Breast epithelium (tissue), 4 donors: Measurements from ENCODE around the gene GREB1L. TPM values are rescaled to one million over a fixed set of nuclear protein-coding genes. Genes with fewer than 3 reads are reported as not detected.
"Not testable (repeated sequence)": the region's sequence is repeated elsewhere in the genome, so short reads cannot be mapped to it uniquely, and the experiment has no call there.

ENCODE experiments used
- DNase-seq, 2 donors: peaks; one replicate each; pipeline ENCODE4 v3.0.0-alpha.2; 2019; ENCODE audit warnings: low spot score in 2 of 2
- H3K27ac ChIP-seq, 2 donors: fragments of 200-600 bp; sonication (generic) in 1 of 2; one replicate each; pipeline ENCODE4 v1.5.1; 2016 to 2019; ENCODE audit warnings: mild to moderate bottlenecking in 1 of 2
- H3K27me3 ChIP-seq, 2 donors: fragments of 200-600 bp; sonication (generic) in 1 of 2; one replicate each; pipeline versions ENCODE4 v1.5.1 to v1.6.0; 2017 to 2019; ENCODE audit warnings: control low read depth in 1 of 2, mild to moderate bottlenecking in 1 of 2
- H3K36me3 ChIP-seq: fragments of 200-600 bp; one replicate; pipeline ENCODE4 v1.5.1; 2019
- H3K4me1 ChIP-seq, 2 donors: fragments of 200-600 bp; sonication (generic); one replicate each; pipeline ENCODE4 v1.5.1; 2016 to 2019; ENCODE audit warnings: control low read depth in 1 of 2
- H3K4me3 ChIP-seq, 3 donors: fragments of 200-600 bp; sonication (generic); 1 replicate in 2 of 3; 2 replicates in 1 of 3; pipeline ENCODE4 v1.5.1; 2016 to 2019; ENCODE audit warnings: mild to moderate bottlenecking in 3 of 3, moderate library complexity in 2 of 3
- H3K9me3 ChIP-seq, 2 donors: fragments of 200-600 bp; sonication (generic) in 1 of 2; one replicate each; pipeline ENCODE4 v1.5.1; 2016 to 2019; ENCODE audit warnings: control low read depth in 1 of 2
- POLR2A ChIP-seq: fragments of 450-650 bp; IDR thresholded peaks from one replicate; pipeline ENCODE4 v1.6.1; 2016; ENCODE audit warnings: antibody characterized with exemption, mild to moderate bottlenecking, moderate library complexity
- POLR2AphosphoS5 ChIP-seq, 3 donors: sonication (generic); formaldehyde crosslinking; IDR thresholded peaks; one replicate each; pipeline ENCODE4 v1.6.1; 2017; ENCODE audit warnings: antibody characterized with exemption in 3 of 3
- intact Hi-C: fragments of 100-400 bp; cut with DNase I; formaldehyde crosslinking; loops from one replicate; pipeline ENCODE4 v1.15.1; 2023; ENCODE audit warnings: low total_unique reads
- total RNA-seq, 3 donors: library from RNA; depleted of rRNA; stranded (reverse); fragments of >200 nt; gene quantifications; one replicate each; pipeline ENCODE4 v1.1.0, GENCODE V29; 2016
- TF ChIP-seq, protein P1 (sequence below), 3 donors: fragments of 450-650 bp; IDR thresholded peaks; one replicate each; pipeline ENCODE4 v1.5.1; 2016 to 2017; ENCODE audit warnings: antibody characterized with exemption in 3 of 3, mild to moderate bottlenecking in 3 of 3, moderate library complexity in 3 of 3

GREB1L gene
- total RNA-seq, 3 donors from 2014 or later: 6.6 to 75.7 (median 8.9) TPM

- Histone ChIP-seq H3K27ac (no peak overlapping the region), H3K27me3 (no peaks in the 10 kb centered on the region), H3K9me3 (no peaks in the 10 kb centered on the region), H3K4me3 (no peak overlapping the region), H3K4me1 (no peaks in the 10 kb centered on the region), H3K36me3 (no peaks in the 10 kb centered on the region)
- intact Hi-C loops: no loop called here
- DNase-seq: no peak
- TF ChIP-seq POLR2AphosphoS5 (IDR thresholded peaks at IDR 0.05): no peak
Measured at GRCh38 chr18:21269349-21269748, 27.3 kb downstream of the GREB1L start.

DNA sequence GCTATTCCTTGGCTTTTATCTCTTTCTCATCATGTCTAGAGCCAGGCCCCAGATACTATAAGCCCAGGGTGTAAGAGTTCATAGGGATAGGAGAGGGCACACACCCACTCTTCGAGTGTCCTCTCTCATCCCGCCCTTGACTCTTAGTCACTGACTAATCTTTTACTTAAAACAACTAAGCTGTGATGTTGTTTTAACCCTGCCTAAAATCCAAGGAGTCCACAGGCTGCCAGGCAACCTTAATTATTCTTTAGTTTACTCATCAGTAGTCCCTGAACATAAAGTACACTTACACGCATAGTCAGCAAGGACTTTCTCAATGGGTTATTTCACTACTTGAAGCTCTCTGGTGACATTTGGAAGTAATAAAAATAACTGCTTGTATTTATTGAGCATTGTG is 28.4 kb downstream of the GREB1L start:
- H3K4me3 ChIP-seq: no peak overlapping the region
- TF ChIP-seq POLR2AphosphoS5 (IDR thresholded peaks at IDR 0.05) (no peak), POLR2A (no peak)
- TF ChIP-seq, protein P1, sequence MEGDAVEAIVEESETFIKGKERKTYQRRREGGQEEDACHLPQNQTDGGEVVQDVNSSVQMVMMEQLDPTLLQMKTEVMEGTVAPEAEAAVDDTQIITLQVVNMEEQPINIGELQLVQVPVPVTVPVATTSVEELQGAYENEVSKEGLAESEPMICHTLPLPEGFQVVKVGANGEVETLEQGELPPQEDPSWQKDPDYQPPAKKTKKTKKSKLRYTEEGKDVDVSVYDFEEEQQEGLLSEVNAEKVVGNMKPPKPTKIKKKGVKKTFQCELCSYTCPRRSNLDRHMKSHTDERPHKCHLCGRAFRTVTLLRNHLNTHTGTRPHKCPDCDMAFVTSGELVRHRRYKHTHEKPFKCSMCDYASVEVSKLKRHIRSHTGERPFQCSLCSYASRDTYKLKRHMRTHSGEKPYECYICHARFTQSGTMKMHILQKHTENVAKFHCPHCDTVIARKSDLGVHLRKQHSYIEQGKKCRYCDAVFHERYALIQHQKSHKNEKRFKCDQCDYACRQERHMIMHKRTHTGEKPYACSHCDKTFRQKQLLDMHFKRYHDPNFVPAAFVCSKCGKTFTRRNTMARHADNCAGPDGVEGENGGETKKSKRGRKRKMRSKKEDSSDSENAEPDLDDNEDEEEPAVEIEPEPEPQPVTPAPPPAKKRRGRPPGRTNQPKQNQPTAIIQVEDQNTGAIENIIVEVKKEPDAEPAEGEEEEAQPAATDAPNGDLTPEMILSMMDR (IDR thresholded peaks at IDR 0.05): no peak
- no peak overlapping the region for H3K27ac ChIP-seq
- H3K9me3 ChIP-seq: no peaks in the 10 kb centered on the region
- no peaks in the 10 kb centered on the region for H3K36me3 ChIP-seq
- no peaks in the 10 kb centered on the region for H3K27me3 ChIP-seq
- DNase-seq: no peak
- no peaks in the 10 kb centered on the region for H3K4me1 ChIP-seq
- intact Hi-C loops: no loop called here

DNA sequence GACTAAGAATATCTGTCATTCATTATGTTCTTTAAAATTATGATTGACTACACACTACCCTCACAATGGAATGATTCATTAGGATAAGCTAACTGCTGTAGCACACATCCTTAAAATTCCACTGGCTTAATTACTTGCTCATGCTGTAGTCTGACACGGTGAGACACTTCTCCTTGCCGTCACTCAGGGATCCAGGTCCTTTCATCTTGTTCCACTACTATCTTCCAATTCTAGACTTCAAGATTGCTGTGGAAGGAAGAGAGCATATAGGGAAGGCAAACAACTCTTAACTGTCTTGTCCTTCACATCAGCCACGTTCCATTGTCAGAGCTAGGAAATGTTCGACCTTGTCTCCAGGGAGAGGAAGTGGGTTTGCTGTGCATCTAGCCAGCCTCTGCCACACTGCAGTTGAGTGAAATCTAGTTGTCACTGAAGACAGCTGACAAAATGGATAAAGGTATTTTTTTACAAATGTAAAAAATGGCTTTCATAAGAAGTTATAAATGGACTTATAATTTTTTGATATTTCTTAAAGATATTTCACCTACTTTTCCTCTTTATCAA is 30.1 kb downstream of the GREB1L start:
- Histone ChIP-seq H3K9me3 (no peaks in the 10 kb centered on the region), H3K36me3 (no peaks in the 10 kb centered on the region), H3K4me1 (no peaks in the 10 kb centered on the region), H3K27me3 (no peaks in the 10 kb centered on the region), H3K4me3 (no peak overlapping the region), H3K27ac (no peak overlapping the region)
- no peak for DNase-seq
- TF ChIP-seq, protein P1 (IDR thresholded peaks at IDR 0.05): no peak
- TF ChIP-seq POLR2A: no peak
- no peak for TF ChIP-seq POLR2AphosphoS5 (IDR thresholded peaks at IDR 0.05)
- intact Hi-C loops: no loop called here

- Histone ChIP-seq H3K27ac (no peak overlapping the region), H3K4me1 (no peaks in the 10 kb centered on the region), H3K27me3 (no peaks in the 10 kb centered on the region), H3K36me3 (no peaks in the 10 kb centered on the region), H3K4me3 (no peak overlapping the region), H3K9me3 (no peaks in the 10 kb centered on the region)
- no peak for DNase-seq
- TF ChIP-seq POLR2AphosphoS5 (IDR thresholded peaks at IDR 0.05) (no peak), POLR2A (no peak)
- TF ChIP-seq, protein P1 (IDR thresholded peaks at IDR 0.05): no peak
- intact Hi-C loops: no loop called here
Measured at GRCh38 chr18:21273568-21273967, 31.5 kb downstream of the GREB1L start.

- Histone ChIP-seq H3K9me3 (no peaks in the 10 kb centered on the region), H3K27ac (no peak overlapping the region), H3K36me3 (no peaks in the 10 kb centered on the region), H3K4me3 (no peak overlapping the region), H3K4me1 (no peaks in the 10 kb centered on the region), H3K27me3 (no peaks in the 10 kb centered on the region)
- intact Hi-C loops: no loop called here
- no peak for DNase-seq
- TF ChIP-seq POLR2A: no peak
- TF ChIP-seq, protein P1 (IDR thresholded peaks at IDR 0.05): no peak
- TF ChIP-seq POLR2AphosphoS5 (IDR thresholded peaks at IDR 0.05): no peak
Measured at GRCh38 chr18:21275645-21276044, 33.6 kb downstream of the GREB1L start.

- TF ChIP-seq POLR2A: no peak
- TF ChIP-seq, protein P1 (IDR thresholded peaks at IDR 0.05): no peak
- no peak for TF ChIP-seq POLR2AphosphoS5 (IDR thresholded peaks at IDR 0.05)
- Histone ChIP-seq H3K36me3 (no peaks in the 10 kb centered on the region), H3K27me3 (no peaks in the 10 kb centered on the region), H3K4me1 (no peaks in the 10 kb centered on the region), H3K4me3 (no peak overlapping the region), H3K9me3 (no peaks in the 10 kb centered on the region), H3K27ac (no peak overlapping the region)
- DNase-seq: no peak
- intact Hi-C loops: no loop called here
Measured at GRCh38 chr18:21277578-21277977, 35.5 kb downstream of the GREB1L start.

DNA sequence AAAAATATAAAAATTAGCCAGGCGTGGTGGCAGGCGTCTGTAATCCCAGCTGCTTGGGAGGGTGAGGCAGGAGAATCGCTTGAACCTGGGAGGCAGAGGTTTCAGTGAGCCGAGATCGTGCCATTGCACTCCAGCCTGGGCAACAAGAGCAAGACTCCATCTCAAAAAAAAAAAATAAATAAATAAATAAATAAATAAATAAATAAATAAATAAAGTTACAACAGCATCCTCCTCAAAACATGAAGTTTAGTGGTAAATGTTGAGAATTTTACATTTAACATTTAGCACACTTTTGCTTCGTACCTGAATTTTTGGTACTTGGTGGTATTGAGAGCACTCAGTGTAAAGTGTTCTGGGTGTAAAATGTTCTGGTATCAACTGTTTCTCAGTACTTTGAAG is 36.2 kb downstream of the GREB1L start:
- H3K36me3 ChIP-seq, DNase-seq, H3K4me3 ChIP-seq, H3K27ac ChIP-seq, H3K4me1 ChIP-seq, intact Hi-C loops, H3K9me3 ChIP-seq, H3K27me3 ChIP-seq: not testable (repeated sequence)
